CD4-positive, alpha-beta T cell treated with Interleukin-1 beta for 1 hour (primary cell): Measurements from ENCODE around the gene SPNS3.

ENCODE experiments used
- DNase-seq, 2 donors: peaks; one replicate each; pipeline ENCODE4 v3.0.0-alpha.2; 2020 to 2022

Gene SPNS3

DNA sequence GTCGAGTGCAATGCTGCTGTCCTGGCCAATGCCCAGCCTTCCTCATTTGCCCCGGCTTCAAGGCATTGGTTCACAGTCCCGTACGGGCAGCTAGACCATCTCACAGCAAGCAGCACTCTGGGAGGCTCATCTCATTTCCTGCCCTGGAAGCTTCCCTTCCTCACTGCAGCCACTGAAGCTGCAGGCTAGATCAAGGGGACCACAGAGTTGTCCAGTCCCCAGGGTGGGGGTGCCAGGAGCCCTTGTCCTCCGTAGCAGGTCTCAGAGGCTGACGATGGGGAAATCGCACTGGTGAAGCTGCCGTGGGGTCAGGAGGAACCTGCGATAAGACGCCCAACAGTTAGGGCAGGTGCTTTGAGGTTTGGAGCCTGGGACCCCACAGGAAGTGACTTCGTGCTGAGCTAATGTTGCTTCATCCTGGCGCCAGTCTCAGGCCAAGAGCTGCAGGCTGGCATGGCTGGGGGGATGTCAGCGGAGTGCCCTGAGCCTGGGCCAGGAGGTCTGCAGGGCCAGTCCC lies at the start of gene SPNS3:
Gene SPNS3, plus strand, starts transcription at position 426 of the 517 bp plus-strand sequence. Its CDS starts 28 bp downstream, at position 454.
- DNase-seq = peak; percentile 7 to 30

DNA sequence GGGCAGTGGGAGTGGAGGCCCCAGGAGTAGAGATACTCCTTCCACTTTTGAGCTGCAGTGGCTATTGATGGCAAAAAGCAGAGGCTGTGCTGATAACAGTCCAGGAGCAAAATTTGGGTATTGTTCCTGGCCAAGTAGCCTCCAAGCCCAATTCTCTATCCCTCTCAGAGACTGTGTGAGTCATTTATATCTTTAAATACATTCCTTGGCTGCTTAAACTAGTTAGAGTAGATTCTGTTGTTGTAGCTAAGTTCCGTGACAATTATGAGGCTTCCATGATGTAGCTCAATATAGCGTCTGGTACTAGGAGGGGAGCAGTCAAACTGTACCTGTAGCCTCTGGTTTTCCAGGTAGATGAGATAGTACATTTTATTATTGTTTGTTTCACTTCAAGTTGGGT lies 47.3 kb upstream of the SPNS3 start:
- no peak for DNase-seq

- no peak for DNase-seq
These were observed 46.6 kb upstream of the SPNS3 start for GRCh38 chr17:4387137-4387536.

DNA sequence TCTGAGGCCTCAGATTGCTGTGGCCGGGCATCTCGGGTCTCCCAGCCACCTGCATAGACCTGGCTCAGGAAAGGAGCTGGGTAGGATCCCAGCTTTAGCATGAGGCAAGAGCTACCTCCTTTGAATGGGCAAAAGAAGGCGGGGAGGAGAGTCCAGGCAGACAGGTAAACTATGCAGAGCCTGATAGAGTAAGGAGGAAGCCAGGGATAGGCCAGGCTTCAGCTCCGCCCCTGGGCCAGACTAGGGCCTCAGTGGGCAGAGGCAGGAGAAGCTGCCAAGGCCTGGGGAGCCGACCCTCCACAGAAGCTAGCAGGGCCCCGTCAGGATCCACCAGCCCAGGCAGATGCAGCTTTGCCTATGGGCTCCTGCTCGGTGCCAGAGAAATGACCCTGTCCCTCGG lies 44.7 kb upstream of the SPNS3 start:
- no peak for DNase-seq

DNA sequence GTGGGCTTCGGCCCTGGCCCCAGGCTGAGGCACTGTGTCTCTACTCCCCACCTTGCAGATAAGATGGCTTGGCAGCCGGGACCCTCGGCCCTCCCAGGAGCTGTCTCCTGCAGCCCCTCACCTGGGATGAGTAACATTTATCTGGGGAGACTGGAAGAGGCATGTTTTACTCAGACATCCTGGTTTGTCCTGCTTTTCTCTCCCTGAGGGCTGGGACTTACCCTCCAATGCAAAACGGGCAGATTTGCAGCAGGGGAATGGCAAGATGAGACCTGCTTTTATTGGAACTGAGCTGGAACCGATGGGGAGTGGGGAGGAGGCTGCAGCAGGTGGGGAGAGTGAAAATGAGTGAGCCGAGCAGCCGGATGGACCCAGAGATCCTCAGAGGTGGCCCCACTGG lies 39.9 kb upstream of the SPNS3 start:
- no peak for DNase-seq

DNA sequence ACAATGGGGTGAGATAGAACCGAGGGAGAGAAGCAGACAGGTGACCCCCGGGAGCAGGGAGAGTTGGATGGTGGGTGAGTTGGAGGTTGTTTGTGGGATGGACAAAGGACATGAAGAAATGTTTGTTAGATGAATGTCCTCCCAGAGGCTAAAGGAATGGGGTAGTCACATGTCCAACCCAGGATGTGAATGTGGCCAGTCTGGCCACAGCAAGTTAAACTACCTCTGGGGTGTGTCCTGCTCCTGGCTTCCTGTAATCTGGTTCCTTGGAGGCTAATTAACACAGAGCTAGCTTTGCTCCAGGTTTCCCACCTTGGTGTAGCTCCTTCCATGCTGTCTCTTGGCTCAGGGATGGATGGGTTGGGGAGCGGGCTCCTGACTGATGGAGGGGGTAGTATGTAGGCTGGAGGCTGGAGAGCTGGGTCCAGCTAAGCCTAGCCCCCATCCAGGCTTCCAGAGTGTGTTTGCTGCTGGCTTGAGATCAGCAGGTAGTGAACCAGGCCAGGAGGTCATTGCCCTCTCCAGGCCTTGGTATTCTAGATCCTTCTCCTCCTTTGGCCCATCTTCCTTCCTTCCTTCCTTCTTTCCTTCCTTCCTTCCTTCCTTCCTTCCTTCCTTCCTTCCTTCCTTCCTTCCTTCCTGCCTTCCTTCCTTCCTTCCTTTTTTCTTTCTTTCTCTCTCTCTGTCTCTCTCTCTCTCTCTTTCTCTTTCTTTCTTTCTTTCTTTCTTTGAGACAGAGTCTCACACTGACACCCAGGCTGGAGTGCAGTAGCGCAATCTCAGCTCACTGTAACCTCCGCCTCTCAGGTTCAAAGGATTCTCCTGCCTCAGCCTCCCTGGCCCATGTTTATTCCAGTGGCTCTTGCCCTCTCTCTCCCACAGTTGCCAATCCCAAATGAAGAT lies 39.3 kb upstream of the SPNS3 start:
- DNase-seq = no peak

DNA sequence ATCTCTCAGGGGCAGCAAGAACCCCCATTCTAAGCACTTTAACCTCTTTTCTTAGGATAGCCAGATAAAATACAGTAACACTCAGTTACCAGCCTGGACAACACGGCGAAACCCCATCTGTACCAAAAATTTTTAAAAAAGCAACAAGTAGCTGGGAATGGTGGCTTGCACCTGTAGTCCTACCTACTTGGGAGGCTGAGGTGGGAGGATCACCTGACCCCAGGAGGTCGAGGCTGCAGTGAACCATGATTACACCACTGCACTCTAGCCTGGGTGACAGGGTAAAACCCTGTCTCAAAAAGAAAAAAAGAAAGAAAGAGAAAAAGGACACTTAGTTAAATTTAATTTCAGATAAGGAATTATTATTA lies 38.6 kb upstream of the SPNS3 start:
- no peak for DNase-seq

GRCh38 chr17:4397840-4398239 lies 35.9 kb upstream of the SPNS3 start:
- DNase-seq = no peak

- no peak for DNase-seq
These were observed 28.6 kb upstream of the SPNS3 start for GRCh38 chr17:4405038-4405669.

- no peak for DNase-seq
These were observed 28.0 kb upstream of the SPNS3 start for GRCh38 chr17:4405699-4406098.

- DNase-seq = no peak
These were observed 27.4 kb upstream of the SPNS3 start for GRCh38 chr17:4406386-4406785.

DNA sequence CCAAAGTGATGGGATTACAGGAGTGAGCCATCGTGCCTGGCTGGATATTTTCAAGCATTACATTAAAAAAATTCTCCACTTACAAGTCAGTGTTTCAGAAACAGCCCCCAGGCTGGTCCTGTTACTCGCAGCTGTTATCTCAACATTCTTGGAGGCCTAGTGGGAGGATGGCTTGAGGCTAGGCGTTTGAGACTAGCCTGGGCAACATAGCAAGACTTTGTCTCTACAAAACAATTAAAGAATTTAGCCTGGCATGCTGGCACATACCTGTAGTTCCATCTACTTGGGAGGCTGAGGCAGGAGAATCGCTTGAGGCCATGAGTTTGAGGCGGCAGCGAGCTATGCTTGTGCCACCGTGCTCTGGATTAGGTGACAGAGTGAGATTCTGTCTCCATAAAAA lies 26.5 kb upstream of the SPNS3 start:
- no peak for DNase-seq

GRCh38 chr17:4407851-4408250 lies 25.9 kb upstream of the SPNS3 start:
- DNase-seq = no peak

- no peak for DNase-seq
These were observed 24.1 kb upstream of the SPNS3 start for GRCh38 chr17:4409659-4410058.

DNA sequence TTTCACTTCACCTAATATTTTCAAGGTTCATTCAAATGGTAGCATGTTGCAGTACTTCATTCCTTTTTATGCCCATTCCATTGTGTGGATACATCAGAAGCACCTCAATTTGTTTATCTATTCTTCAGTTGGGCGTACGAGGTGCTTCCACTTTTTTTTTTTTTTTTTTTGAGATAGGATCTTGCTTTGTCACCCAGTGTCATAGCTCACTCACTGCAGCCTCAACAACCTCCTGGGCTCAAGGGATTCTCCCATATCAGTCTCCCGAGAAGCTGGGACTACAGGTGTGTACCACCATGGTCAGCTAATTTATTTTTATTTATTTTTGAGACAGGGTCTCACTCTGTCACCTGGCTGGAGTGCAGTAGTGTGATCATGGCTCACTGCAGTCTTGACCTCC lies 22.5 kb upstream of the SPNS3 start:
- no peak for DNase-seq

GRCh38 chr17:4412933-4413831 lies 20.6 kb upstream of the SPNS3 start:
- DNase-seq = peak; percentile 85 to 88

- no peak for DNase-seq
These were observed 16.5 kb upstream of the SPNS3 start for GRCh38 chr17:4417129-4417667.

GRCh38 chr17:4420692-4421131 lies 13.0 kb upstream of the SPNS3 start:
- DNase-seq = peak; percentile 59 to 72

GRCh38 chr17:4422864-4423263 lies 10.9 kb upstream of the SPNS3 start:
- DNase-seq = no peak

DNA sequence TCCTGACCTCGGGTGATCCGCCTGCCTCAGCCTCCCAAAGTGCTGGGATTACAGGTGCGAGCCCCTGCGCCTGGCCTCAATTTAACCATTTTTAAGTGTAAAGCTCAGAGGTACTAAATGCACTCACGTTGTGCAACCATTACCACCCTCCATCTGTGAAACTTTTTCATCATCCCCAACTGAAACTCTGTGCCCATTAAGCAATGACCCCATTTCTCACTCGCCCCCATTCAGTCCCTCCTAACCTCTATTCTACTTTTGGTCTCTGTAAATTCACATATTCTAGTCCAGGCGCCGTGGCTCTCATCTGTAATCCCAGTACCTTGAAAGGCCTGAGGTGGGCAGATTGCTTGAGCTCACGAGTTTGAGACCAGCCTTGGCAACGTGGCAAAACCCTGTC lies 8.3 kb upstream of the SPNS3 start:
- DNase-seq = no peak

- DNase-seq = no peak
These were observed 7.1 kb upstream of the SPNS3 start for GRCh38 chr17:4426499-4427208.

GRCh38 chr17:4427505-4427904 lies 6.2 kb upstream of the SPNS3 start:
- no peak for DNase-seq
